Suppressor macrophage treated with lipopolysaccharide for 4 hours (primary cell): ENCODE measurements around the gene SUSD3.

Experiments
- DNase-seq: peaks from one replicate; pipeline ENCODE4 v3.0.0-alpha.2; 2020

SUSD3 gene

DNA sequence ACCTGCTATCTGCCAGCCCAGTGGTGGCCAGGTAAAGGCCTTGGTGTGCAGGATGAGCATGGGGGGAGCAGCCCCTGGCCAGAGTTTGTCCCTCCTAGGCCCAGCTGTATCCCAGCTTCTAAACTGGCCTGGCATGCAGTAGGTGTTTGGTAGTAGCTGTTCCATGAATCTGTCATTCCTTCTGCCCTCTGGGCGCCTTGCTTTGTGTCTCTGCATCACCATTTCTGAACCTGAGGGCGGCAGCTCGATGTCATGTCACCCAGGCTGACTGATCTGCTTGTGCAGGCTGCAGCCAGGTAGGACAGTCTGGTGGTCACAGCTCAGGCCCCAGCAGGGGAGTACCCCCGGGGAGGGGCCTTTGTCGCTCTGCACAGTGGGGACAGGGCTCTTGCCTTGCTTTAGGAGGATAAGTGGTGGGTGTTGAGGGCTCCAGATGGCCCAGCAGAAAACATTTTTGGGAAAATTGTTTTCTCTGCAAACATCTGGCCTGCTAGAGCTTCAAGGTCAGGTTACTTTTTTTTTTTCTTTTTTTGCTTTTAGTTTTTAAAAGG lies 4.6 kb upstream of the SUSD3 start:
- DNase-seq: no peak

DNA sequence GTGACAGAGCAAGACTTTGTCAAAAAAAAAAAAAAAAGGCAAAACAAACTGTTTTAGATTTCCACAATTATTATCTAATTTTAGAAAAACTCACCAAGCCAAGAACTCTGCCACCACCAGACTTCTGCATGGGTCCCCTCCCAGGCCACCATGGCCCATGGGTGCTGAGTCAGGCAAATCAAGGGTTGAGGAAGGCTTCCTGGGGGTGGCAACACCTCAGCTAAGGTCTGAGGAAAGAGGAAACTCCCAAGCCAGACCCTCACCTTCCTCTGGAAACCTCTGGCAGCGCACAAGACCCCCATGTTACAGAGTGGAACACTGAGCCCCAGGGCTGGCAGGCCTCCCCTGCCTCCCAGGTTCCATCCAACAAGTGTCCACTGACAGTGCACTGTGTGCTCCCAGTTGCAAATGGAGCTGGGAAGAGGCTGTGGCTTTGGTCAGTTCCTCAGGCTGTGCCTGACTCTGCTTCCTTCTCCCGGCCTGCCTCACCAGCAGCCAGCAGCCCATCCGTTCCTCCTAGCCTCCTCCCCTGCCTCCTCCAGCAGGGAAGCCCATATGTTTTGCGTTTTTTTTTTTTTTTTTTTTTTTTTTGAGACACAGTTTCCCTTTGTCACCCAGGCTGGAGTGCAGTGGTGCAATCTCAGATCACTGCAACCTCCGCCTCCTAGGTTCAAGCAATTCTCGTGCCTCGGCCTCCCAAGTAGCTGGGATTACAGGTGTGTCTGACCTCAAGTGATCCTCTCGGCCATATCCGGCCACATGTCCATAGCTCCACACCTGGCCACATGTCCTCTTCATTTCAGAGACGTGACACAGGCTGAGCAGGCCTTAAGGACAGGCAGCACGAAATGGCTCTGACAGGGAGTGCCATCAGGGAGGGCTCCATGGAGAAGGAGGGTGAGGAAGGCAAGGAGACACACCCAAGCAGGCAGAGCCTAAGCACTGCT lies 3.5 kb upstream of the SUSD3 start:
- peak; percentile 44 for DNase-seq

DNA sequence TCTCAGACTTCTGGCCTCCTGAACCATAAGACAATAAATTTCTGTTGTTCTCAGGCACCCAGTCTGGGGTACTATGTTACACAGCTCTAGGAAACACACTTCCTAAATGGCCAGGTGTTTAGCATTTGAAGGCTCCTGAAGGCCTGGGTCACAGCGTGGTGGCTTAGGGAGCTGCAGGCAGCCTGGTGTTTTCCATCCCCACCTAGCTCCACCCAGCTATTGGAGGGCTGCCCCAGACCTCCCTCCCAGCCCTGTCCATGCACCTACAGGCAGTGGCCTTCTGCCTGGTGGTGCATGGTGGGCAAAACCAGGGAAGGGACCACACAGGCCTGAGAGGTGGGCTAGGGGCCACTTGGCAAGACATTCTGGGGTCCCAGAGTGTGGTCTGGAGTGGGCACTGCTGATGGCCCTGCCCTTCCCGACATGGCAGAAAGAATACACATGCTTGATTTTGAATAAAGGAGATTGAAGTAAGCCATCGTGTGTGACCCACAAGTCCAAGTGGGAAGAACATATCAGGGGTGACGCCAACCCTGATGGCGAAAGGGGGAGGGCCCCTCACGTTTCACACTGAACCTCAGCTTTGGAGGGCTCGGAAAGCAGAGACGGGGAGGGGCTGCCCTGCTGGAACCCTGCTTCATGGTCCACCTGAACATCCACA lies 1.3 kb upstream of the SUSD3 start:
- DNase-seq: no peak

DNA sequence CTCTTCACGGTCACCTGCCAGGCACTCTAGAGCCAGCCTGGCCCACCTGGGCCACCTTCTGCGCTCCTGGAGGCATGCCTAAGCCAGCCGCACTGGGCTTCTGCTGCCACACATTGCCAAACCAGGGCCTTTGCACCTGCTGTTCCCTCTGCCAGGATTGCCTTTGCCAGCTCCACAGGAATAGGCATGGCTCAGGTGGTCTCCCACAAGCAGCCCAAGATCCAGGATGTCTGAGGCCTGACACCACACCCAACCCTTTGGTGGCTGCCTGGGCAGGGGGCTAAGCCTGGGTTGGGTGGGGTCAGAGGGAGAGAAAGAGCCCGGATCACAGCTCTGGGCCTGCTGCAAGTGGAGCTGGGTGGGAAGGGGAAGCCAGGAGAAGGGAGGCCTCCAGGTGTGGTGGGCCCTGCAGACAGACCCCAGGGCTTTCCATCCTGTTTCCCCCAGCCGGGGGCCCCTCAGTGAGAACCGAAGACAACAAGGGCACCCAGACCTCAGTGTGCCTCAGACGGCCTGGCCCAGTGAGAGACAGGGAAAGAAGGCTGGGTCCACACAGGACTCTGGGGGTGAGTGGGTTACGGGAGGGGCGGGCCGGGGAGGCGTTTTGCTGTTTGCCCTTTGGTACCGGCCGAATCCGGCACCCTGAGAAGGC lies 672 bp upstream of the SUSD3 start:
- DNase-seq: no peak

- DNase-seq: peak; percentile 49
These were observed 662 bp downstream of the SUSD3 start for GRCh38 chr9:93059011-93059714.

DNA sequence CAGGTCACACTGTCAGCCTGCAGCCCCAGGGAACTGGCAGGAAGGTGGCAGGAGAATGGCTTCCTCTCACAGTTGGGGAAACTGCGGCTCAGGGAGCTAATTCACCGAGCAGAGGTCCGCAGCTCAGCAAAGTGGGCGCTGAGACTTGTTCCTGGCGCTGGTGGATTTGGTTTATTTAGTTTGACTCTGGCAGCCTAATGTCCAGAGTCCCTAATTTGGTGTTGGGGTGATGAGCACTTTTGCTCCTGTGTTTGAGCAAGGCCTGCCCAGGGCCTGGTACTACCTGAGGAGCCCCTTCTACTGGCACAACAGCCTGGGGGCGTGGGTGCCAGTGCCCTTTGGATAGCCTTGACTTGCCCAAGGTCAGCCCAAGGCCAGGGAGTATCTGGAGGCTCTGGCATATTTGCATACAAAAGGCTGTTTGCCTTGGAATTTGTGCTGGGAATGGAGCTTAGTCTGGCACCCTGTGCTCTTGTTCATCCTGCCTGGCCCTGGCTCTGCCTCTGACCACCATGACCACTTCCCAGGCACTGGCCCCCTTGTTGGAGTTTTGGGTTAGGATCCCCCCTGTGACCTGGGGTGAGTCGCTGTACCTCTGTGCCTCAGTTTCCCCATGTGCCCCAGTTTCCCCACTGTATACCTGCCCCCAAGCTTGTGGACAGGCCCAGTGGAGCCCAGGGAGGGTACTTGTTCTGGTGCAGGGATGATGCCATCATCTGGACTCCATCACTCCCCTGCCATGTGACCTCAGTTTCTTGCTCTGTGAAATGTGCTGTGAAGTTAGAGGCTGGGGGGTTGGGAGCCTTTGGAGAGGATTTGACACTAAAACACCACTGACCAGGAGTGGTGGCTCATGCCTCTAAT lies 1.4 kb downstream of the SUSD3 start:
- DNase-seq: no peak

DNA sequence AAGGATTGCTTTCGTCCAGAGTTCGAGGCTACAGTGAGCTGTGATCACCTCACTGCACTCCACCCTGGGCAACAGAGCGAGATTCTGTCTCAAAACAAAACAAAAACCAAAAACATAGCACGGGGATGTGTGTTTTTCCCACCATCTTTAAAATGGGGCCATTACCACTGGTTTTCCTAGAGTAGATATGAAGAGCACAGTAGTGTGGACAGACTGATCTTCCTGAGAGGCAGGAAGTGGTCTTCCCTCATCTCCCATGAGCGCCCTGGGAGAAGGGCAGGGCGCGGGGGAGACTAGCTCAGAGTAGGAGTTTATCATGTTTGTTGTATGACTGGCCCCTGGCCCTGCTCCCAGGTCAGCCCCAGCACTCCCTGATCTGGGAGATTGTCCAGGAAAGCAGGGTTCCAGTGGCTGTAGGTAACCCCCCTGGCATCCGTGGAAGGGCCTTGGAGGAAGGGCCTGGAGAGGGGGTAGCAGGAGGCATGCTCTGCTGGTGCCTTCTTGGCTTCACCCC lies 2.3 kb downstream of the SUSD3 start:
- DNase-seq: no peak

- DNase-seq: no peak
These were observed 2.8 kb downstream of the SUSD3 start for GRCh38 chr9:93061260-93061751.

GRCh38 chr9:93061791-93062763 lies 3.6 kb downstream of the SUSD3 start:
- no peak for DNase-seq

GRCh38 chr9:93064392-93065134 lies 6.1 kb downstream of the SUSD3 start:
- peak; percentile 63 for DNase-seq

DNA sequence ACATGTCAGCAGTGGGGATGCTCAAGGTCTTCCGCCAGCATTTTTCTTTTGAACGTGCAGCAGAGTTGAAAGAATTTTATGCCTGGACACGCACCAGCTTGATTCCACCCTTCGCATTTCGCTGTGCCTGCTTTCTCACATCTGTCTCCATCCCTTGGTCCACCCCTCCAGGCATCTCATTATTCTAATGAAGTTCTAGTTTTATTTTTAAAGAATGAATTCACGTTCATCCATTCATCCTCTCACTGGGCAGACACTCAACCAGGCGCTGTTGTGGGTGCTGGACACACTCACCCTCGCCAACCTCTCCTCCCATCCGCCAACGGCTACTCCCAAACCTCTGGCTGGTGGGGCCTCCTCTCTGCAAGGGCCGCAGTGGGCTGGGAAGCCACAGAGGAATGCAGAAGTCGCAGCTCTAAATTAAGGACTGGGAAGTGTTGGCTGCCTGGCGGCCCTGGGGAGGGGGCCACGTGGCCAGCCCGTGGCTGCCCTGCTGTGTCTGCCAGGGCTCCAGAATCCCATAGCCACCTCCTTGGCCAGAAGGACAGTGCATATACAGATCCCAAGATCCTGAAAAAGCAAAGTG lies 6.7 kb downstream of the SUSD3 start:
- no peak for DNase-seq

DNA sequence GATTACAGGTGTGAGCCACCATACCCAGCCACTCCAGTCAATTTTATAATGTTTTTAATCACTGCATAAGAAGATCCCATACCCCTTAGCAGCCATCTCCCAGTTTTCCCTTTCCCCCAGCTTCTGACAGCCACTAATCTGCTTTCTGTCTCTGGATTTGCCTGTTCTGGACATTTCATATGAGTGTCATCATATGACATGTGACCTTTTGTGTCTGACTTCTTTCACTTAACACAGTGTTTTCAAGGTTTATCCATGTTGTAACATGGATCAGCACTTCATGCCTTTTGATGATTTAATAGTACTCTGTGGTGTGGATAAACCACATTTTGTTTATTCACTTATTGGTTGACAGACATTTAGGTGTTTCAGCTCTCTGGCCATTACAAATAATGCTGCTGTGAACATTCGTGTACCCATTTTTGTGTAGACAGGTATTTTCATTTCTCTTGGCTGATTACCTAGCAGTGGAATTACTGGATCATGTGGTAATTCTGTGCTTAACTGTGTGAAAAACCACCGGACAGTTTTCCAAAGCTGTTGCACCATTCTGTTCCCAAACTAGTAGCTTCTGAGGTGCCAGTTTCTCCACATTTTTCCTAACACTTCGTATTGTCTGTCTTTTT lies 8.6 kb downstream of the SUSD3 start:
- peak; percentile 52 for DNase-seq

GRCh38 chr9:93068956-93069355 lies 10.5 kb downstream of the SUSD3 start:
- DNase-seq: no peak

DNA sequence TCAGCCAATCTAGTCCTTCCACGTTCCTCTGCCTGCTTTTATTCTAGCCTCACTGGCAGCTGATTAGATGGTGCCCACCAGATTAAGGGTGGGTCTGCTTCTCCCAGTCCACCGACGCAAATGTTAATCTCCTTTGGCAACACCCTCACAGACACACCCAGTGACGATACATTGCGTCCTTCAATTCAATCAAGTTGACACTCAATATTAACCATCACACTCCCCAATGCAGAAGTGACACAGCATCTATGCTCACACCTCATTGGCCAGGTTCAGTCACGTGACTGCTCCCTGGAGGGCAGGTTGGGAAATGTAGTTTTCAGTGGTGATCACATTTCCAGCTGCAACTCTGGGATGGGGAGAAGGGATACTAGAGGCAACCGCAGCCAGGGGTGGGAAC lies 13.0 kb downstream of the SUSD3 start:
- DNase-seq: no peak

DNA sequence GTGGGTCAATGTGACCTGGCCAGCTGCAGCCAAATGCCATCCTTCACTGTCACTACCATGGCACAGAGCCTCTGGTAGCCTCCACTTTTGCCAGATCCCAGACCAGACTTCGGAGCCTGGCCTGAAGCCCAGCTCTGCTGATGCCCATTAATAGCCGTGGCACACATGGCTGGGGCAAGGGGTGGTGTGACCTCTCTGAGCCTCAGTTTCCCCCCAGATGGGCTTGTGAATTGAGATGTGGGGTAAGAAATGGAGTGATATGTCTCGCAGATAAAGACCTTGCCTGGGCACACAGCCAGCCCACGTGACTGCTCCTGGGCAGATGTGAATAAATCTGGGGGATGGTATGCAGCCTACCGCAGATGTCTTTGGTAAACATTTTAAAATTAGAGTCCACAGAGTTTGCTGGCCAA lies 13.9 kb downstream of the SUSD3 start:
- no peak for DNase-seq

- no peak for DNase-seq
These were observed 17.7 kb downstream of the SUSD3 start for GRCh38 chr9:93076101-93076791.

- no peak for DNase-seq
These were observed 18.3 kb downstream of the SUSD3 start for GRCh38 chr9:93076792-93077128.

DNA sequence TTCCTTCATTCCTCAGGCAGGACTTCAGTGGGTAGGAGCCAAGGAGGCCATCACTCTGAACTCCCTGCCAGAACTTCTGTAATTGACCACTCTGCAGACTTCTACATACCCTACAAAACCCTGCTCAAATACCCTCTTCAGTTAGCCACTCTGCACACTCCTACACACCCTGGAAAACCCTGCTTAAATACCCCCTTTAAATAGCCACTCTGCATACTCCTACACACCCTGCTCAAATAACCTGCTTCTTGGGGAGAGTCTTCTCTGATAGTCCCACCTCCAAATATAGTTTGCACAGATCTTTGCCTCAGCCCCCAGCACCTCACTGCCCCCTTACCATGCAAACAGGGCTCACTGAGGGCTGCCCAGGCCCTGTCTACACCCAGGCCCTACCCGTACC lies 18.9 kb downstream of the SUSD3 start:
- DNase-seq: no peak
